Neural progenitor cell (in vitro differentiated cells): ENCODE data around the gene BPIFB6.

Experiments
- CTCF ChIP-seq: fragments of 200-600 bp; sonication (generic); IDR thresholded peaks from 2 replicates; pipeline ENCODE4 v1.5.1; 2017; ENCODE audit warnings: antibody characterized with exemption, mild to moderate bottlenecking
- EZH2 ChIP-seq: fragments of 200-600 bp; sonication (generic); IDR thresholded peaks from 2 replicates; pipeline ENCODE4 v1.6.1; 2017; ENCODE audit warnings: antibody characterized with exemption, mild to moderate bottlenecking, moderate library complexity

GRCh38 chr20:33083544-33084340 is 52.3 kb downstream of the BPIFB6 start:
- TF ChIP-seq CTCF: no peak
- TF ChIP-seq EZH2: no peak
